Esophagus (tissue), 2 donors: ENCODE measurements around the gene UST. TPM values are rescaled to one million over a fixed set of nuclear protein-coding genes. Genes with fewer than 3 reads are reported as not detected.

Experiments
- H3K27ac ChIP-seq, 2 donors: one replicate each; pipeline ENCODE4 v1.5.1; 2013; ENCODE audit warnings: low read depth in 2 of 2, mild to moderate bottlenecking in 2 of 2, inconsistent platforms in 1 of 2, low read length in 1 of 2, moderate library complexity in 1 of 2
- H3K27me3 ChIP-seq, 2 donors: one replicate each; pipeline ENCODE4 v1.6.1; 2013; ENCODE audit warnings: low read length in 2 of 2, control low read depth in 1 of 2, mild to moderate bottlenecking in 1 of 2; ENCODE audit not compliant: insufficient read depth in 2 of 2, control insufficient read depth in 1 of 2
- H3K36me3 ChIP-seq, 2 donors: one replicate each; pipeline ENCODE4 v1.6.1; 2013; ENCODE audit warnings: low read length in 1 of 2; ENCODE audit not compliant: control insufficient read depth in 2 of 2, insufficient read depth in 2 of 2
- H3K4me1 ChIP-seq, 2 donors: one replicate each; pipeline ENCODE4 v1.6.1; 2013; ENCODE audit warnings: low read length in 1 of 2; ENCODE audit not compliant: control insufficient read depth in 2 of 2, insufficient read depth in 2 of 2
- H3K4me3 ChIP-seq, 2 donors: one replicate each; pipeline ENCODE4 v1.5.1; 2013; ENCODE audit warnings: low read length in 2 of 2, mild to moderate bottlenecking in 2 of 2, low read depth in 1 of 2, moderate library complexity in 1 of 2
- H3K9me3 ChIP-seq, 2 donors: one replicate each; pipeline ENCODE4 v1.6.1; 2013; ENCODE audit warnings: mild to moderate bottlenecking in 2 of 2, low read depth in 1 of 2, low read length in 1 of 2, moderate library complexity in 1 of 2; ENCODE audit not compliant: control insufficient read depth in 2 of 2, insufficient read depth in 1 of 2
- WGBS, 2 donors: extraction: QIAGEN DNeasy Blood & Tissue Kit; methylation state at CpG; one replicate each; pipeline ENCODE4 v1.1.7; 2013; 5-methylcytosine and 5-hydroxymethylcytosine counted together
- polyA plus RNA-seq, 2 donors: library from polyadenylated mRNA; stranded (reverse); fragments of 200-250 nt; gene quantifications; one replicate each; pipeline ENCODE4 v1.2.3, GENCODE V29; 2013
- donor health status: healthy with polysubstance abuse.
- donor health status: Bipolar disorder and iron deficiency.

The UST gene
- polyA plus RNA-seq, 2 donors, result 1.7 to 2.4 TPM

DNA sequence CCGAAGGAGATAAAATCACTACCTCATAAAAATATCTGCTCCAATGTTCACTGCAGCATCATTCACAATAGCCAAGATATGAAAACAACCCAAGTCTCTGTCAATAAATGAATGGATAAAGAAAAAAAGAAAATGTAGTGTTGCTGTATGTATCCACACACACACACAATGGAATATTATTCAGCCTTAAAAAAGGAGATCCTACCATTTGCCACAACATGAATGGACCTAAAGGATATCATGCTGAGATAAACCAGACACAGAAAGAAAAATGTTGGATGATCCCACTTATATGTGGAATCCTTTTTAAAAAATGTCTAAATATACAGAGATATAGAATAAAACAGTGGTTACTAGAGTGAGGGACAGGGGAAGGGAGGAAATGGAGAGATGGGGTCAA is 378.5 kb downstream of the UST start:
- Histone ChIP-seq H3K27me3 (no peaks in the 10 kb centered on the region), H3K27ac (no peak overlapping the region), H3K4me3 (no peak overlapping the region), H3K36me3 (no peaks in the 10 kb centered on the region), H3K9me3 (no peaks in the 10 kb centered on the region), H3K4me1 (peaks cover 0 to 2% of the 10 kb centered on the region in 2 donors)
- WGBS, 2 donors, result 94 to 96% methylated on average over 1 of the region's 1 CpG
